Measurements from ENCODE around the gene POM121C.
"Not testable (repeated sequence)": the region's sequence is repeated elsewhere in the genome, so short reads cannot be mapped to it uniquely, and the experiment has no call there.

The POM121C gene

DNA sequence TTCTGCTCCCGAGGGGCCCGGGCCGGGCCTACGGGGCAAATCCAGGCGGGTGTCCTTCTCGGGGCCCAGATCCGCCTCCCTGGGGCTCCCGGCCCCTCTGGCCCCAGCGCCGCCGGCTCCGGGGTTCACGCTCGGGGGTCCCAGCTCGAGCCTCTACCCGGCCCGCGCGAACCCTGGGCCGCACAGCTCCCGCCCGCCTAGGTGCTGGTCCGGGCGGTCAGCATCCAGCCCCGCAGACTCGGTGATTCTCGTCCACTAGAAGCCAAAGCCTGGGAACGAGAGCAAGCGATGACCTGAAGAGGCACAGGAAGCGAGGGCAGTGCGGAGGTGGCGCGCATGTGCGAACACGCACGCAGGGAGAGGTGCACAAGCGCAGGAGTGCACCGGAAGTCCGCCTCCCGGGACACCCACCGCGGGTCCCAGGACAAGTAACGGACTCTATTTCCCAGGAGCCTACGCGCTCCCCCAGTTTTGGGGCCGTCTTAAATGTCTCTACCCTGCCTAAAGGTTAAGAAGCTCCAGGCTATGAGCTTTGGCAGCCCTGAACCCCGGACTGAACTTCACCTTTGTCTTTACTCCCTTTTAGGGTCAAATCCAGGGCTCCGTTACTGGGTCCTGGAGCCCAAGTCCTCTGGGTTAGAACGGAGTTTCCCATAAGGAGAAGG is at the start of gene POM121C:
Gene POM121C, minus strand, starts transcription at position 321 of the 665 bp plus-strand sequence. CDS start 44,803 bp downstream, outside the sequence.
- peak; percentile 97 for DNase-seq

DNA sequence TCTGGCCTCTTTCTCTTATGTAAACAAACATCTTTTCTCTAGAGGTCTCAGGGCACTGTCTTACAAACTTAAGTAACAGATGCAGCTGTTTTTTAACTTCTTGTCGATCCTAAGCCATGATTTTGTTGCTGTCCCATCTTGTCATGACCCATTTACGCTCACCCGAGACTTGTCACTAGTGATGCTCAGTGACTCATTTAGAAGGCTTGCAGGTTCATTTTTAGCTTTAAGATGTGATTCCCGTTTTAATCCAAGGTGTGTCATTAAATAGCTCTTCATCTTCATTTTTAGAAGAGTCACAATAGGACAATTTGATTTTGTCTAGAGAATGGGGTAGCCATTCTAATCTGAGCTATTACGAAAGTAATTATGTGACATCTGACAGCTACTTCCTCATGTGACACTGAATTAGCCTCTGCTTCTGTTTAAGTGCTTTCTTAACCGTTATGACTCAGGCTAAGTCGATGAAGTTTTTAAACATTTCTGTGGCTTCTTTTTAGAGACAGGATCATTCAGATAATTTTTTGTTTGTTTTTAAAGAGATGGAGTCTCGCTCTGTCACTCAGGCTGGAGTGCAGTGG is 48.7 kb upstream of the POM121C start:
- DNase-seq: peak; percentile 80

DNA sequence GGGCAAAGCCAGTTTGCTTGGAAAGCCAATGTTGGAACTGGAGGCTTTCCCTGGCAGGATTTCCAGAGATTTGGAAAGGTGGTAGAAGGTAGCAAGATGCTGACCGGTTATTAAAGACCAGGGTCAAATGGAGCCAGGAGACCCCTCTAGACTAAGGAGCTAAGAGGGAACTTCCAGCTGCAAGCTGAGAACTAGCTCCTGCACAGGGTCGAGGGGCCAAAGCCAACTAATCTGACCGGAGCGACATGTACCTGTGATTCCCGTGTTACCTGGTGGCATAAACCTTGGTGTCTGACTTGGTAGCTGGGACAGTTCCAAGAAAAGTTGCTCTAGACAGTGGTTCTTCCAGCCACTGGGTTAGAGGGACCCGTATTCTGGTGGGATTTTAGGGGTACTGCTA is 47.8 kb upstream of the POM121C start:
- no peak for DNase-seq

- DNase-seq: no peak
These were observed 46.5 kb upstream of the POM121C start for GRCh38 chr7:75532639-75533038.

- no peak for DNase-seq
These were observed 45.3 kb upstream of the POM121C start for GRCh38 chr7:75531359-75531821.

DNA sequence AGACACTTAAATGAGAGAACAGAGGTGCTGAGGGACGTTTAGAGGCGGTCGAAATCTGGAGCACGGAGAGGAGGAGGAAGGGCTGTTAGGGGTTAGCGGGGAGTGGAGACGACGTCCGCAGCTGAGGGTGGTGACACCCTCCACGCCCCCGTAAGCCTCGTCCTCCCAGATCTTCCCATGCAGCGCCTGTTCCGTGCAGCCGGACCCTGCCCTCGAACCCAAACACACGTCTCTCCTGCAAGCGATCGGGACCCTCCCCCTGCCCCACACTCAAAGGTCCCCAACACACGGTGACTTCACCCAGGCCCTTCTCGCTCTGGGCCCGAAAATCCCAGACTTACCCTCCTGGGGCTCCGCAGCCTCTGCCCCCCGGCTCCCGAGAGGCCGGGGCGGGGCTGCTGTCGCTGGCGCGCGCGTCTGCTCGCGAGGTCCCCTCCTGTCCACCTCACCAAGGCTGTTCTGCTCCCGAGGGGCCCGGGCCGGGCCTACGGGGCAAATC is 41.2 kb upstream of the POM121C start:
- DNase-seq: peak; percentile 32

DNA sequence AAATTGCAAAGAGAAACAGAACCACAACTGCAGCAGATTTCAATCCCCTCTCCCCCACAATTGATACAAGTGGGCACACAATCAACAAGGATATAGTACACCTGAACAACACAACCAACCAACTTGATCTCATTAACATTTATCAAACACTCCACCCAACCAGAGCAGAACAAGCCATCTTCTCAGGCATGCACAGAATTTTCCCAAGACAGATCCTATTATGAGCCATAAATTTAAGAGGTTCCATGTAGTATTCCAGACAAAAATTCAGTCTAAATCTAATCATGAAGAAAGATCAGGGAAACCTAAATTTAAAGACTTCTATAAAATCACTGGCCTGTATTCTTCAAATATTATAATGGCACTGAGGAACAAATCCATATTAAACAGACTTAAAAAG is 35.6 kb upstream of the POM121C start:
- not testable (repeated sequence) for DNase-seq

- not testable (repeated sequence) for DNase-seq
These were observed 32.7 kb upstream of the POM121C start for GRCh38 chr7:75518842-75519241.

- DNase-seq: not testable (repeated sequence)
These were observed 22.9 kb upstream of the POM121C start for GRCh38 chr7:75509033-75509432.

DNA sequence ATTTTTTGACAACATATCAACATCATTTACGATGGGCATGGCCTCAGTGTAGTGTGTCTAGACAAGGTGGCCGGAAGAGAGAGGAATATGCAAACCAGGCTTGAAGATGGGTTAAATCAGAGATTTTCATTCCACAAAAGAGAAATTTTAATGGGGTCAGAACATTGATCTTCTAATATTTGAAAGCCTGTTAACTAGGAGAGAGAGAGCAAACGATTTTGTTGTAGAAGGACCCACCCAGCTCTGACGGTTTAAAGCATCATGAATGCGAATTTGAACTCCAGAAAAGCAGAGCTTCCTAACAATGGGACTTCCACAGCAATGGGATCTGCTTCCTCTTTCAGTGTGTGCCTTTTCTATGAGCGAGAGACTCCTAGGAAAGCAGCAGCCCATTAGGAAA is 5.9 kb upstream of the POM121C start, which contains the start of gene SPDYE5:
Gene SPDYE5, plus strand, starts transcription at position 301 of the 400 bp plus-strand sequence. CDS start 1,728 bp downstream, outside the sequence.
- not testable (repeated sequence) for DNase-seq

DNA sequence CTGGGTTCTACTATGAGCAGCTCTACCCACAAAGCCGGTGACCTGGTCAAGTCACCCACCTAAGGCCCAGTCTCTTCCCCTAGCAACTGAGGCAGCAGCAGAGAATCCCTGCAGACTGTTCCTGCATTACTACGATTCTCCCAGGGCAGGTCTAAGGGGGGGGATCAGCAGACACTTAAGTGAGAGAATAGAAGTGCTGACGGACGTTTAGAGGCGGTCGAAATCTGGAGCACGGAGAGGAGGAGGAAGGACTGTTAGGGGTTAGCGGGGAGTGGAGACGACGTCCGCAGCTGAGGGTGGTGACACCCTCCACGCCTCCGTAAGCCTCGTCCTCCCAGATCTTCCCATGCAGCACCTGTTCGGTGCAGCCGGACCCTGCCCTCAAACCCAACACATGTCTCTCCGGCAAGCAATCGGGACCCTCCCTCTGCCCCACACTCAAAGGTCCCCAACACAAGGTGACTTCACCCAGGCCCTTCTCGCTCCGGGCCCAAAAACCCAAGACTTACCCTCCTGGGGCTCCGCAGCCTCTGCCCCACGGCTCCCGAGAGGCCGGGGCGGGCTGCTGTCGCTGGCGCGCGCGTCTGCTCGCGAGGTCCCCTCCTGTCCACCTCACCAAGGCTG is 632 bp downstream of the POM121C start:
- peak; percentile 15 for DNase-seq

- DNase-seq: not testable (repeated sequence)
These were observed 5.8 kb downstream of the POM121C start for GRCh38 chr7:75480313-75480712.

DNA sequence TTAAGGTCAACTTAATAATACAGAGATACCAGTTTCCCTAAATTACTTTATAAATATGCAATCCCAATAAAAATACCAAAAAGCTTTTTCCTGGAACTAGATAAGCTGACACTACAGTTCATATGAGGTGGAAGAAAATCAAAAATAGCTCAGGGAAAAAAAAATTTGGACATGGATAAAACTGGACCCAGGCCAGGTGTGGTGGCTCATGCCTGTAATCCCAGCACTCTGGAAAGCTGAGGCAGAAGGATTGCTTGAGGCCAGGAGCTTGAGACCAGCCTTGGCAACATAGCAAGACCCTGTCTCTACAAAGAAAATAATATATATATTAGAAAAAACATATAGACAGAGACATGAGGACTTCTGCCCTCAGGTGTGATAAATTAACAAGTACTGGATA is 8.6 kb downstream of the POM121C start:
- DNase-seq: not testable (repeated sequence)

DNA sequence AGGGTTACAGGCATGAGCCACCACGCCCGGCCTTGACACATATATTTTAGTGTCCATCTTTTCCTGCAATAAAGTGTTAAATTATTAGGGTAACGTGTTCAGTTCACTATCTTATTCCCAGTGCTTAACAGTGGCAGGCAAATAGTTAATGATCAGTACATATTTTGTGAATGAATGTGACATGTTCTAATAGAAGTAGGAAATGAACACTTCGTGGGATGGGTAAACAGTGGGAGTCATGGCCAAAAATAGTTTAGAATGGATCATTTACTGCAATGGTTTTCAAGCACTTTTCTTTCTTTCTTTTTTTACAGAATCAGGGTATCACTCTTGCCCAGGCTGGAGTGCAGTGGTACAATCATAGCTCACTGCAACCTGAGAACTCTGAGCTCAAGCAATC is 15.9 kb downstream of the POM121C start:
- DNase-seq: not testable (repeated sequence)

DNA sequence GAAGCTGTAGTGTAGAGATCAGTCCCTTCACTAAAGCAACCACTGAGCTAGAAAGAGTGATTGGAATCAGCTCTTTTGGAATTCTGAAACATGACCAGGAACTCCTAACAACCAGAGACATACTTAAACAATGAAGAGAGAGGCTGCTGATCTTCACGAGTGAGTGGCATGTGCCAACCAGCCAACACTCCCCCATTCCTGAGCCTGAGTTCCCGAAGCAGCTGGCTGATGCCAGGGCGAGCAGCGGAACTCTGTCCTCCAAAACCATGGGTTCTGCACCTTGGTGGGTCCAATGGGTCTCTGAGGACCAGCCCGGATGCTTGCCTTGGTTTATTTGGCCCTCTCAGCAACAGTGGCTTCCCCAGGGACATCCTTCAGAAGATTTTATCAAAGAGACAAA is 25.6 kb downstream of the POM121C start:
- DNase-seq: not testable (repeated sequence)

DNA sequence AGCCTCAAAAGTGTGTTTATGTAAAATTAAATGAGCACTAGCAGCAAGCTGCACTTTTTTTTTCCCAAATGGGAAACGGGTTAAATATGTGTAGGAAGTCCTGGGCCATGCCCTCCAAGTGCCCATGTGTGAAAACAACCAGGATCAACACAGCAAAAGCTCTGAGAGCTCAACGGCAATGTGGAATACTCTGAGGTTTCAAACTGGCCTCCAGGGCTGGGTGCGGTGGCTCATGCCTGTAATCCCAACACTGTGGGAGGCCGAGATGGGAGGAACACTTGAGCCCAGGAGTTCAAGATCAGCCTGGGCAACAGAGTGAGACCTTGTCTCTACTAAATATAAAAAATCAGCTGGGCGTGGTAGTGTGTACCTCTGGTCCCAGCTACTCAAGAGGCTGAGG is 28.1 kb downstream of the POM121C start:
- not testable (repeated sequence) for DNase-seq

DNA sequence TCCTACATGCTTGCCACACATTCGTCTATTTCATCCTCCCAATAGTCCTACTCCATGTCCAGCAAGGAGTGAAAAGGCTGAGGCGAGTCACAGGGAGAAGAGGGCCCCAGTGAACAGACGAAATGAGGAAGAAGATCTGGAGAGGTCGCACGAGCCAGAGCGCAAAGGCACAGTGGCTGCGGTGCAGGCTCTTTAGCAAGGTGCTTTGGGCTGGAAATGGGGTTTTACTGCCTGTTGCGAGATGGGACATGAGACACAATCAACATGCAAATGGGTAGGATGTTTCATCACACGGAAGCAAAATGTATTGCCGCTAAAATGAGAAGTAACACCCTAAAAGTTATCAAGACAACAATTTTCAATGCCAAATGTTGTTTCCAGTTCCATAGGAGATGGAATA is 29.7 kb downstream of the POM121C start:
- peak; percentile 23 for DNase-seq

- not testable (repeated sequence) for DNase-seq
These were observed 33.6 kb downstream of the POM121C start for GRCh38 chr7:75452494-75452955.

DNA sequence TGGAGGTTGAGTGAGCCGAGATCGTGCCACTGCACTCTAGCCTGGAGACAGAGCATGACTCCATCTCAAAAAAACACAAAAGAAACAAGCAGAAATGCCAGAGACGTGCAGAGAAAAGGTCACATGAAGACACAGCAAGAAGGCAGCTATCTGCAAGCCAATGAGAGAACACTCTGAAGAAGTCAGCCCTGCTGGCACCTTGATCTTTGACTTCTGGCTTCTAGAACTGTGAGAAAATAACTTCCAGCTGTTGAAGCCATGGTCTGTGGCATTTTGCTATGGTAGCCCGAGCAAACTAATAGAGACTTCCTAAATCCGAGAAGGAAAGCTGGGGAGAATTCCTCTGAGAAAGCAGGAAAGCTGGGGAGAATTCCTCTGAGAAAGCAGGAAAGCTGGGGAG is 36.2 kb downstream of the POM121C start:
- DNase-seq: not testable (repeated sequence)

- peak; percentile 20 for DNase-seq
These were observed 43.5 kb downstream of the POM121C start for GRCh38 chr7:75442465-75443111.

DNA sequence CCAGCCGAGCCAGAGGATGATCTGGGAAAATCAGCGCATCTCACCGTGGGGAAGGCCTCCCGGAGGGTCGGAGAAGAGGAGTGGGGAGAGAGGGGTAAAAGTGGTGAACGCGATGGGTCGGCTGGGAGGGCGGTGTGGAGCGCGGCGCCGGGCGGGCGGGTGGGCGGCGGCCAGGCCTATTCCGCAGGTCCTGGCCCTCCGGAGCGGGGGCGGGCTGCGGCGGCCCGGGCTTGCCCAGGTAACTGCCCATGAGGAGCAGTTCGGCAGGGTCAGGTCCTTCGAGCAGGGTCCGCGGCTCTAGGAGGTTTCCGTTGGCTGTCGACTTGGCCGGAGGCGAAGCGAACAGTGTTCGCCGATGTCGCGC is 44.0 kb downstream of the POM121C start:
- not testable (repeated sequence) for DNase-seq

GRCh38 chr7:75439000-75439399 is 47.1 kb downstream of the POM121C start:
- DNase-seq: peak; percentile 14

DNA sequence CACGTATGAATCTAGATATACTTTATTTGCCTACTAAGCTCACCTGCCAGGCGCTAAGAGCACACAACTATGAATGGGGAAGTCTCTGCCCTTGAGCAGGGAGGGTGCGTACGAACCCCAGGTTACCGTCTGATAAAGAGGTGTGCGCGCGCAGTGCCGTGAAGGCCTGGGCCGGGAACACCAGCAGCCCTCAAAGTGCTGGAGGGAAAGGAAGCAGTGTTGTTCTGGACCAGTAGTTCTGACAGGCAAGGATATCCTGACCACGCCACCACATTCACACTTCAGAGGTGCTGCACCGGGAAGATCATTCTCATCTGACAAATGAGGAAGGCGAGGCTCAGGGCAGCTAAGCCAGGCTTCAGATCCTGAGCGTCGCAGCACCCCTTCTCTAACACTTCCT is 62.6 kb downstream of the POM121C start:
- DNase-seq: not testable (repeated sequence)

Measured in hematopoietic multipotent progenitor cell treated with erythropoietin and hydrocortisone succinate and interleukin-3 and kit ligand, for 4 days (in vitro differentiated cells).